GM19372 (cell line): ENCODE measurements around the gene PLEKHJ1.

ENCODE experiments used
- ATAC-seq: cut with Tn5 transposase; IDR thresholded peaks from one replicate; pipeline ENCODE4 v1.9.1; 2021; ENCODE audit warnings: mild to moderate bottlenecking, low read depth, moderate library complexity; ENCODE audit not compliant: unreplicated experiment

The PLEKHJ1 gene

DNA sequence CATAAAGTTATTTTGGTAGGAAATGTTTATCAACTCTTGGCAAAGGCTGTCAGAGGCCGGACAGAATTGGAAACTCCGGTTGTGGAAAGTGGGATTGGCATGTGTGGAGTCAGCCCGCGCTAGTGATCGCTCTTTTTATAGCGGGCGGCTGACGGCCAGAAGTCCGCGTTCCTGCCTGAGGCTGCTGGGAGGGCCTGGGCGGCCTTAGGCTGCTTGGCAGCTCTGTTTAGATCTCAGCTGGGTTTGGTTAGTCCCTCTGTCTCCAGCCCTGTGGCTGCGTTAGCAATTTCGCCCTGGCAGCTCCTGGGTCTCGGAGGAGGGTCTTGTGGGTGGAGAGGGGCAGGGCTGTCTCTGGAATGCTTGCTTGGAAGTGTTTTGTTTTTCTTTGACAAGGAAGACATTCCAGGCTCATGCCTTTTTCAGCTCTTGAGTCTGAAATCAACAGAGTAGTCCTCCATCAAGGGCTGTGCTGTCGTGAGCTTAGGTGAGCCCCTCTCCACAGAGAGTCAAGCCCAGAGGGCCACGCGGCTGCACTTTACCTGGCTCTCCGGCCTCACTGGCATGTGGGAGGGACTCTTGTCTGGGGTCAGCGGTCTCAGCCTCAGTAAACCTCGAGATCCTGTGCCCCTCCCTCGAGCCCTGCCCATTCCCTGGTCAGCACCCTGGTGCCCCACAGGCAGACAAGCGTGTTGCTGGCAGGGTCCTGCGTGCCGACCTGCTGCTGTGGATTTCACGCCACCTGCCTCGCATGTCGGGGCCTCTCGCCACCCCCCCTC lies 49.9 kb downstream of the PLEKHJ1 start:
- no peak for ATAC-seq

DNA sequence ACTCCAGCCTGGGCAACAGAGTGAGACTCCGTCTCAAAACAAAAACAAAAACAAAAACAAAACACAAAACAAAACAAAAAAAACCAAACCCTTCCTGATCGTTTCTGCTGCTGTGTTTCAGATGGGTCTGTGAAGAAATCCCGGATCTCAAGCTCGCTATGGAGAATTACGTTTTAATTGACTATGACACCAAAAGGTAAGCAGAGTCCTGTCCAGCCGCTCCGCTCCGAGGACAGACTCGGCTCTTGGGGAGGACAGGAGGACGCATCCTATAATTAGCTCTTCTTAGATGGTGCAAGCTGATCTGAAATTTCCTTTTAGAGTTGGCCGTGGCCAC lies 50.4 kb downstream of the PLEKHJ1 start:
- no peak for ATAC-seq

DNA sequence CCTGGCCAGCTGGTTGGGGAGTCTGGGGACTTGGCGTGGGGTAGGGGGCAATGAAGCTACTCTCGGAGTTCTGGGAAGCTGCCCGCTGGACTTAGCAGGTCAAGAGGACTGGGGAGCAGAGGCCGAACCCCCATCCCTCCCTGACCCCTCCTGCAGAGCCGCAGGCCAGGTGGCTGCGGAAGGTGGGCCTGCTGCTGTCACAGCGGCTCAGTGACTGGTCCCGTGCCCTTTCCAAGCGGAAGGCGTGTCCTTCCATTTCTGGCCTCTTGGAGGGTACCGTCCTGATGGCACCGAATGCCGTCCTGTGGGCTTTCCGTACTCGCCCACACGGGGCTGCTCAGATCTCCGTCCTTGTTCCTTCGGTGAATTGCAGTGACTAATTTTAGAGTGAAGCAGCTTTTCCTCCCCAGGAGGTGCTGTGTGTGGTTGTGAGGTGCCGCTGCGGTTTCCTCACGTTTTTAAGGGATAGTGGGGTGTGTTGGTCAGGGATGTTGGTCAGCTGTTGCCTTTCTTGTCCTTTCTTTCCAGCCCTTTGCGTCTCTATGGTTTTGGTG lies 51.6 kb downstream of the PLEKHJ1 start:
- no peak for ATAC-seq
